Lower leg skin (tissue), 3 donors: ENCODE data around the gene MCRIP2.

ENCODE experiments used
- CTCF ChIP-seq, 3 donors: fragments of 450-650 bp; IDR thresholded peaks; one replicate each; pipeline ENCODE4 v1.5.1; 2016; ENCODE audit warnings: antibody characterized with exemption in 3 of 3, mild to moderate bottlenecking in 3 of 3, moderate library complexity in 2 of 3
- POLR2A ChIP-seq, 2 donors: fragments of 450-650 bp; IDR thresholded peaks; one replicate each; pipeline ENCODE4 v1.6.1; 2016 to 2017; ENCODE audit warnings: antibody characterized with exemption in 2 of 2, mild to moderate bottlenecking in 1 of 2, moderate library complexity in 1 of 2

GRCh38 chr16:648071-648780 is 6.6 kb downstream of the MCRIP2 start:
- TF ChIP-seq CTCF (IDR thresholded peaks at IDR 0.05) (no peak), POLR2A (IDR thresholded peaks at IDR 0.05) (no peak)
